CD4-positive, alpha-beta T cell treated with Interleukin-21 for 1 hour (primary cell): Measurements from ENCODE around the gene VGLL3.
"Not testable (repeated sequence)": the region's sequence is repeated elsewhere in the genome, so short reads cannot be mapped to it uniquely, and the experiment has no call there.

ENCODE experiments used
- DNase-seq: peaks from one replicate; pipeline ENCODE4 v3.0.0-alpha.2; 2020

VGLL3 gene

GRCh38 chr3:86990734-86991481 is at the start of gene VGLL3:
Gene VGLL3 (minus strand): TSS chr3:86991149. CDS start chr3:86990743, 406 bp downstream.
- DNase-seq = no peak

GRCh38 chr3:87037652-87038051 is 46.7 kb upstream of the VGLL3 start:
- no peak for DNase-seq

- no peak for DNase-seq
These were observed 45.7 kb upstream of the VGLL3 start for GRCh38 chr3:87036671-87037070.

- DNase-seq = no peak
These were observed 44.4 kb upstream of the VGLL3 start for GRCh38 chr3:87035339-87035738.

- DNase-seq = no peak
These were observed 42.3 kb upstream of the VGLL3 start for GRCh38 chr3:87033205-87033604.

- DNase-seq = no peak
These were observed 35.0 kb upstream of the VGLL3 start for GRCh38 chr3:87025661-87026645.

GRCh38 chr3:87017370-87017769 is 26.4 kb upstream of the VGLL3 start:
- not testable (repeated sequence) for DNase-seq

GRCh38 chr3:87009271-87009670 is 18.3 kb upstream of the VGLL3 start:
- DNase-seq = no peak

- no peak for DNase-seq
These were observed 16.0 kb upstream of the VGLL3 start for GRCh38 chr3:87006844-87007439.

GRCh38 chr3:87004883-87005282 is 13.9 kb upstream of the VGLL3 start:
- no peak for DNase-seq

- no peak for DNase-seq
These were observed 11.4 kb upstream of the VGLL3 start for GRCh38 chr3:87002346-87002745.

- no peak for DNase-seq
These were observed 10.6 kb upstream of the VGLL3 start for GRCh38 chr3:87001473-87002098.

- no peak for DNase-seq
These were observed 10.0 kb upstream of the VGLL3 start for GRCh38 chr3:87000940-87001339.

GRCh38 chr3:86998569-86998968 is 7.6 kb upstream of the VGLL3 start:
- DNase-seq = no peak

- no peak for DNase-seq
These were observed 5.5 kb upstream of the VGLL3 start for GRCh38 chr3:86996261-86996955.

- DNase-seq = no peak
These were observed 4.6 kb upstream of the VGLL3 start for GRCh38 chr3:86995537-86995936.

- no peak for DNase-seq
These were observed 2.8 kb upstream of the VGLL3 start for GRCh38 chr3:86993704-86994103.

- no peak for DNase-seq
These were observed 989 bp upstream of the VGLL3 start for GRCh38 chr3:86991840-86992435.

GRCh38 chr3:86991482-86991815 is 500 bp upstream of the VGLL3 start:
- no peak for DNase-seq

GRCh38 chr3:86990012-86990733 is 776 bp downstream of the VGLL3 start:
- no peak for DNase-seq

GRCh38 chr3:86989611-86990010 is 1.3 kb downstream of the VGLL3 start:
- no peak for DNase-seq
